K562 treated with DMSO at 1 percent for 48 hours (cell line): Measurements from ENCODE around the gene RAPGEF5. TPM values are rescaled to one million over a fixed set of nuclear protein-coding genes. Genes with fewer than 3 reads are reported as not detected.

Source experiments
- total RNA-seq: library from RNA; unstranded; fragments of 300-600 nt; gene quantifications from 2 replicates; pipeline ENCODE4 v1.2.3, GENCODE V29; 2022; ENCODE audit warnings: low replicate concordance; ENCODE audit errors: extremely low read depth

Gene RAPGEF5, protein sequence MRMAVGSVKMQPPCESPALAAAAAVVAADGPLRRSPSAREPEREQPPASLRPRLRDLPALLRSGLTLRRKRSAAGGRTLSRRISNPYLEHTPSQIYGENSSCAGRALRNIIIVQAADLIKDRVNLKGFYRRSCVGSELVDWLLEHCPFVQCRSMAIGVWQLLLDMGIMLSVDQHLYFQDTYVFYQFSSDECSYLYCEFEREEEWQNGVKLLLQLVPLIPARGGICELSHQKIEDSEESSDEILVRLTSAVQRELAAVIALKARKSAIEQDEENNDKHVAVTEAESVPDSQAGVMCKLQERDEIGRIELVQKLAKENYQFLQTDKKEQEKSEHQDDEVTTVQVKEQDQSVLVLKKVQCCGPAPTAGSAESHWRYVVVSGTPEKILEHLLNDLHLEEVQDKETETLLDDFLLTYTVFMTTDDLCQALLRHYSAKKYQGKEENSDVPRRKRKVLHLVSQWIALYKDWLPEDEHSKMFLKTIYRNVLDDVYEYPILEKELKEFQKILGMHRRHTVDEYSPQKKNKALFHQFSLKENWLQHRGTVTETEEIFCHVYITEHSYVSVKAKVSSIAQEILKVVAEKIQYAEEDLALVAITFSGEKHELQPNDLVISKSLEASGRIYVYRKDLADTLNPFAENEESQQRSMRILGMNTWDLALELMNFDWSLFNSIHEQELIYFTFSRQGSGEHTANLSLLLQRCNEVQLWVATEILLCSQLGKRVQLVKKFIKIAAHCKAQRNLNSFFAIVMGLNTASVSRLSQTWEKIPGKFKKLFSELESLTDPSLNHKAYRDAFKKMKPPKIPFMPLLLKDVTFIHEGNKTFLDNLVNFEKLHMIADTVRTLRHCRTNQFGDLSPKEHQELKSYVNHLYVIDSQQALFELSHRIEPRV
- total RNA-seq = not detected in 2 replicates

DNA sequence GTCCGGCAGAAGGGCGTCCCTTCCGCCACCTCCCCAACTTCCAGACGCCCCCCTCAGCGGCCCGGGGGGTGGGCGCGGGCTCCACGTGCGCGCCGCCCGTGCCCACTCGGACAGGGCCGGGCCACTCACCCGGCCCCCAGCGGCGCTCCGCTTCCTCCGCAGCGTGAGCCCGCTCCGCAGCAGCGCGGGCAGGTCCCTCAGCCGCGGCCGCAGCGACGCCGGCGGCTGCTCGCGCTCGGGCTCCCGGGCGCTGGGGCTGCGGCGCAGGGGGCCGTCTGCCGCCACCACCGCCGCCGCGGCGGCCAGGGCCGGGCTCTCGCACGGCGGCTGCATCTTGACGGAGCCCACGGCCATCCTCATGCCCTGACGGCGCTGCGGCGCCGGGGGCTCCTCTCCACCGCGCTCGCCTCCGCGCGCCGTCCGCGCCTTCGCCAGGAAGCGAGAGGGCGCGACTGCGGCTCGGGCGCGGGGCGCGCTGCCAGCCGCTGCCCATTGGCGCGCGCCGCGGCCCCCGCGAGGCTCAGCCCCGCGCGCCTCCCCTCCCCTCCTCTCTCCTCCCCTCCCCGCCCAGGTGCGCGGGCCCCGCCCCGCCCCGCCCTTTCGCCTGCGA lies at the start of gene RAPGEF5:
TSS of gene RAPGEF5 (minus strand) at position 454 of the 610 bp plus-strand sequence. CDS start at position 360, 94 bp downstream.

Other genes starting within 250 kb of the RAPGEF5 start
- not detected in 2 replicates for gene STEAP1B, start 143.0 kb upstream of the RAPGEF5 start, total RNA-seq